ENCODE measurements around the gene GLRA1.
A peak's percentile ranks its signal among the peaks of the same experiment; 100 is the strongest.

GLRA1 gene

GRCh38 chr5:151781201-151781600 is 143.4 kb downstream of the GLRA1 start:
- DNase-seq (ENCODE audit: low read depth) = no peak
- H3K4me3 ChIP-seq (ENCODE audit: low read depth, low read length) = no peak overlapping the region
- TF ChIP-seq, protein P1, sequence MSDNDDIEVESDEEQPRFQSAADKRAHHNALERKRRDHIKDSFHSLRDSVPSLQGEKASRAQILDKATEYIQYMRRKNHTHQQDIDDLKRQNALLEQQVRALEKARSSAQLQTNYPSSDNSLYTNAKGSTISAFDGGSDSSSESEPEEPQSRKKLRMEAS (IDR thresholded peaks at IDR 0.05; ENCODE audit: low read depth, low read length) = no peak
- TF ChIP-seq POLR2A (IDR thresholded peaks at IDR 0.05; ENCODE audit: extremely low read depth, insufficient read length) = no peak
- TF ChIP-seq MYC (IDR thresholded peaks at IDR 0.05; ENCODE audit: low read depth, low read length) = no peak

- no peak for DNase-seq (ENCODE audit: low read depth)
- H3K4me3 ChIP-seq (ENCODE audit: low read depth, low read length) = no peak overlapping the region
- TF ChIP-seq POLR2A (IDR thresholded peaks at IDR 0.05; ENCODE audit: extremely low read depth, insufficient read length) (no peak), MYC (IDR thresholded peaks at IDR 0.05; ENCODE audit: low read depth, low read length) (no peak)
- TF ChIP-seq, protein P2, sequence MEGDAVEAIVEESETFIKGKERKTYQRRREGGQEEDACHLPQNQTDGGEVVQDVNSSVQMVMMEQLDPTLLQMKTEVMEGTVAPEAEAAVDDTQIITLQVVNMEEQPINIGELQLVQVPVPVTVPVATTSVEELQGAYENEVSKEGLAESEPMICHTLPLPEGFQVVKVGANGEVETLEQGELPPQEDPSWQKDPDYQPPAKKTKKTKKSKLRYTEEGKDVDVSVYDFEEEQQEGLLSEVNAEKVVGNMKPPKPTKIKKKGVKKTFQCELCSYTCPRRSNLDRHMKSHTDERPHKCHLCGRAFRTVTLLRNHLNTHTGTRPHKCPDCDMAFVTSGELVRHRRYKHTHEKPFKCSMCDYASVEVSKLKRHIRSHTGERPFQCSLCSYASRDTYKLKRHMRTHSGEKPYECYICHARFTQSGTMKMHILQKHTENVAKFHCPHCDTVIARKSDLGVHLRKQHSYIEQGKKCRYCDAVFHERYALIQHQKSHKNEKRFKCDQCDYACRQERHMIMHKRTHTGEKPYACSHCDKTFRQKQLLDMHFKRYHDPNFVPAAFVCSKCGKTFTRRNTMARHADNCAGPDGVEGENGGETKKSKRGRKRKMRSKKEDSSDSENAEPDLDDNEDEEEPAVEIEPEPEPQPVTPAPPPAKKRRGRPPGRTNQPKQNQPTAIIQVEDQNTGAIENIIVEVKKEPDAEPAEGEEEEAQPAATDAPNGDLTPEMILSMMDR (IDR thresholded peaks at IDR 0.05; ENCODE audit: low read depth, low read length) = no peak
- TF ChIP-seq, protein P1 (IDR thresholded peaks at IDR 0.05; ENCODE audit: low read depth, low read length) = no peak
Observed at GRCh38 chr5:151780348-151780747, 144.3 kb downstream of the GLRA1 start.

- DNase-seq (ENCODE audit: low read depth) = no peak
- TF ChIP-seq, protein P1 (IDR thresholded peaks at IDR 0.05; ENCODE audit: low read depth, low read length) = no peak
- no peak for TF ChIP-seq POLR2A (IDR thresholded peaks at IDR 0.05; ENCODE audit: extremely low read depth, insufficient read length)
- no peak for TF ChIP-seq MYC (IDR thresholded peaks at IDR 0.05; ENCODE audit: low read depth, low read length)
- TF ChIP-seq, protein P2 (IDR thresholded peaks at IDR 0.05; ENCODE audit: low read depth, low read length) = no peak
- no peak overlapping the region for H3K4me3 ChIP-seq (ENCODE audit: low read depth, low read length)
Observed at GRCh38 chr5:151779531-151780125, 145.0 kb downstream of the GLRA1 start.

GRCh38 chr5:151775025-151775606 is 149.5 kb downstream of the GLRA1 start:
- peak overlapping the region; percentile 98 for H3K4me3 ChIP-seq (ENCODE audit: low read depth, low read length)
- TF ChIP-seq, protein P2 (IDR thresholded peaks at IDR 0.05; ENCODE audit: low read depth, low read length) = no peak
- no peak for TF ChIP-seq POLR2A (IDR thresholded peaks at IDR 0.05; ENCODE audit: extremely low read depth, insufficient read length)
- no peak for TF ChIP-seq MYC (IDR thresholded peaks at IDR 0.05; ENCODE audit: low read depth, low read length)
- TF ChIP-seq, protein P1 (IDR thresholded peaks at IDR 0.05; ENCODE audit: low read depth, low read length) = no peak
- DNase-seq (ENCODE audit: low read depth) = no peak

DNA sequence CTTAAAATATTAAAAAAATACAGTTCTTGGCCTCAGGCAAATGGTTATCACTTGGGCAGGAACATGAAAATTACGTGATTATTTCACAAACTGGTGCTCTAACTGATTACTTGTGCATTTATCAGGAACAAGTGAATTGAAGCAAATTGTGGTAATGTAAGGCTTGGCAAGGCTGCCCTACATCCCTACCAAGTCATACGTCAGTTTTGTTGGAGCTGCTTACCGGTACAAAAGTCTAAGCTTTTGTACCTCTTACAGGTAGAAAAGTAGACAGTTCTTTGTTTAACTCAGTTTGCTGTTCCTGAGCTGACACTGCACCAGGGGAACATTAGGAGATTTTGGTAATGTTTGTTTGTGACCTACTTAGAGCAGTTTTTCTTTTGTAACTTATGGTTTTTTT is 150.7 kb downstream of the GLRA1 start:
- DNase-seq (ENCODE audit: low read depth) = peak; percentile 28
- peak overlapping the region; percentile 98 for H3K4me3 ChIP-seq (ENCODE audit: low read depth, low read length)
- TF ChIP-seq POLR2A (IDR thresholded peaks at IDR 0.05; ENCODE audit: extremely low read depth, insufficient read length) = no peak
- no peak for TF ChIP-seq MYC (IDR thresholded peaks at IDR 0.05; ENCODE audit: low read depth, low read length)
- TF ChIP-seq, protein P1 (IDR thresholded peaks at IDR 0.05; ENCODE audit: low read depth, low read length) = no peak
- TF ChIP-seq, protein P2 (IDR thresholded peaks at IDR 0.05; ENCODE audit: low read depth, low read length) = no peak

DNA sequence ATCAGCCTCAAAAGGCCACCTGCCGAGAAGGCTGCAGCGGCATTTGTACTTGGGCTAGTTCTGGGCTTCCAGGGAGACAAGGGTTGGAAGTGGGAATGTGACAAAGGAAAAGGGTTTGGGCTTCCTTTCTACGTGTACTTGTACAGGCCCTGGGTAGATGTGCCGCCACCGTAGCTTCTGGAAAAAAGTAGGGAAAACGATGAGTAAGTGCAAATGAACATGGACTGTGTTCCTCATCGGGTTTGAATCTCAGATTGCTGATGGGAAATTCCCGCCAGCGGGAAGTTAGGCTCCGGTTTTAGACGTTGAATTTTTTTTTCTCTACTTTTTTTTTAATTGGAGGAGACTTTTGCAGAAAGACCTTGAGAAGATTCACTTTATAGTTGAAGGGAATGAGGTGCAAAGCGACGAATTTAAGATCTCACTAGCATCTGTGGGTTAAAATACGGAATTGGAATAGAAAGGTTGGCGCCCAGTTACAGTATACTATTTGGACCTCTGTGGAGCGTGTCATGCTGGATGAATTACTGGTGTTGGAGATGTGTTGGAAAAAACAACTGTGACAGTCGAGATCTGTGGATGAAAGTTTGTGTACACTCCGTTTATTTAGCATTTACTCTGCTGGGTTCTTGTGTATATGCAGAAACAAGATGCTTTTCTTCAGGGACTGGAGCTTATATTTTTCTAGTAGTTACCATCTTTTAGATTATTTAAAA is 151.6 kb downstream of the GLRA1 start:
- DNase-seq (ENCODE audit: low read depth) = no peak

More for the DNA sequence above, 151.6 kb downstream of the GLRA1 start:
- TF ChIP-seq MYC (IDR thresholded peaks at IDR 0.05; ENCODE audit: low read depth, low read length) = no peak
- no peak for TF ChIP-seq POLR2A (IDR thresholded peaks at IDR 0.05; ENCODE audit: extremely low read depth, insufficient read length)
- TF ChIP-seq, protein P2 (IDR thresholded peaks at IDR 0.05; ENCODE audit: low read depth, low read length) = no peak
- TF ChIP-seq, protein P1 (IDR thresholded peaks at IDR 0.05; ENCODE audit: low read depth, low read length) = no peak
- H3K4me3 ChIP-seq (ENCODE audit: low read depth, low read length) = peak overlapping the region; percentile 98
